Nephron (organoid): ENCODE data around the gene ARAP1.

ENCODE experiments used
- H3K27ac Mint-ChIP-seq, 3 experiments: 2 replicates each; pipeline ENCODE4 v1.8.0; 2020; ENCODE audit warnings: mixed read lengths in 3 of 3, mild to moderate bottlenecking in 2 of 3, moderate library complexity in 1 of 3
- H3K27me3 Mint-ChIP-seq: 2 replicates; pipeline ENCODE4 v1.8.0; 2021; ENCODE audit warnings: low read depth, mild to moderate bottlenecking, moderate library complexity, mixed read lengths
- H3K36me3 Mint-ChIP-seq: 2 replicates; pipeline ENCODE4 v1.8.0; 2020; ENCODE audit warnings: low read depth, mixed read lengths
- H3K4me1 Mint-ChIP-seq: 2 replicates; pipeline ENCODE4 v1.8.0; 2020; ENCODE audit warnings: mixed read lengths
- H3K4me3 Mint-ChIP-seq, 3 experiments: 2 replicates each; pipeline ENCODE4 v1.8.0; 2020; ENCODE audit warnings: mild to moderate bottlenecking in 3 of 3, mixed read lengths in 3 of 3, moderate library complexity in 2 of 3
- H3K9me3 Mint-ChIP-seq: 2 replicates; pipeline ENCODE4 v1.8.0; 2020; ENCODE audit warnings: mixed read lengths
- TF ChIP-seq, protein P1 (sequence below), 3 experiments: fragments of 200-600 bp; sonication (generic); IDR thresholded peaks; one replicate each; pipeline ENCODE4 v1.5.0; 2021; ENCODE audit warnings: antibody characterized with exemption in 3 of 3; ENCODE audit not compliant: unreplicated experiment in 3 of 3

Gene ARAP1

GRCh38 chr11:72637926-72638325 is 114.3 kb downstream of the ARAP1 start:
- peaks cover 23% of the 10 kb centered on the region for H3K27me3 Mint-ChIP-seq
- H3K4me1 Mint-ChIP-seq, result peaks cover 6% of the 10 kb centered on the region
- H3K27ac Mint-ChIP-seq, result no peak overlapping the region
- H3K36me3 Mint-ChIP-seq, result no peaks in the 10 kb centered on the region
- no peaks in the 10 kb centered on the region for H3K9me3 Mint-ChIP-seq
- TF ChIP-seq, protein P1, sequence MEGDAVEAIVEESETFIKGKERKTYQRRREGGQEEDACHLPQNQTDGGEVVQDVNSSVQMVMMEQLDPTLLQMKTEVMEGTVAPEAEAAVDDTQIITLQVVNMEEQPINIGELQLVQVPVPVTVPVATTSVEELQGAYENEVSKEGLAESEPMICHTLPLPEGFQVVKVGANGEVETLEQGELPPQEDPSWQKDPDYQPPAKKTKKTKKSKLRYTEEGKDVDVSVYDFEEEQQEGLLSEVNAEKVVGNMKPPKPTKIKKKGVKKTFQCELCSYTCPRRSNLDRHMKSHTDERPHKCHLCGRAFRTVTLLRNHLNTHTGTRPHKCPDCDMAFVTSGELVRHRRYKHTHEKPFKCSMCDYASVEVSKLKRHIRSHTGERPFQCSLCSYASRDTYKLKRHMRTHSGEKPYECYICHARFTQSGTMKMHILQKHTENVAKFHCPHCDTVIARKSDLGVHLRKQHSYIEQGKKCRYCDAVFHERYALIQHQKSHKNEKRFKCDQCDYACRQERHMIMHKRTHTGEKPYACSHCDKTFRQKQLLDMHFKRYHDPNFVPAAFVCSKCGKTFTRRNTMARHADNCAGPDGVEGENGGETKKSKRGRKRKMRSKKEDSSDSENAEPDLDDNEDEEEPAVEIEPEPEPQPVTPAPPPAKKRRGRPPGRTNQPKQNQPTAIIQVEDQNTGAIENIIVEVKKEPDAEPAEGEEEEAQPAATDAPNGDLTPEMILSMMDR (IDR thresholded peaks at IDR 0.05; ENCODE audit: unreplicated experiment in 3 of 3), result no peak
- H3K4me3 Mint-ChIP-seq, result no peak overlapping the region

- H3K27me3 Mint-ChIP-seq, result peaks cover 26% of the 10 kb centered on the region
- no peaks in the 10 kb centered on the region for H3K9me3 Mint-ChIP-seq
- TF ChIP-seq, protein P1 (IDR thresholded peaks at IDR 0.05; ENCODE audit: unreplicated experiment in 3 of 3), result no peak
- H3K4me1 Mint-ChIP-seq, result peaks cover 6% of the 10 kb centered on the region
- H3K4me3 Mint-ChIP-seq, result no peak overlapping the region
- no peaks in the 10 kb centered on the region for H3K36me3 Mint-ChIP-seq
- no peak overlapping the region for H3K27ac Mint-ChIP-seq
Measured at GRCh38 chr11:72637198-72637597, 115.0 kb downstream of the ARAP1 start.

GRCh38 chr11:72636376-72636775 is 115.8 kb downstream of the ARAP1 start:
- Mint-ChIP-seq H3K4me3 (no peak overlapping the region), H3K27ac (no peak overlapping the region)

GRCh38 chr11:72635933-72636332 is 116.3 kb downstream of the ARAP1 start:
- no peaks in the 10 kb centered on the region for H3K9me3 Mint-ChIP-seq
- no peak overlapping the region for H3K4me3 Mint-ChIP-seq
- H3K27me3 Mint-ChIP-seq, result peaks cover 26% of the 10 kb centered on the region
- H3K27ac Mint-ChIP-seq, result no peak overlapping the region
- H3K36me3 Mint-ChIP-seq, result no peaks in the 10 kb centered on the region
- TF ChIP-seq, protein P1 (IDR thresholded peaks at IDR 0.05; ENCODE audit: unreplicated experiment in 3 of 3), result no peak
- H3K4me1 Mint-ChIP-seq, result peaks cover 6% of the 10 kb centered on the region

More at GRCh38 chr11:72636376-72636775, 115.8 kb downstream of the ARAP1 start:
- peaks cover 6% of the 10 kb centered on the region for H3K4me1 Mint-ChIP-seq
- TF ChIP-seq, protein P1 (IDR thresholded peaks at IDR 0.05; ENCODE audit: unreplicated experiment in 3 of 3), result no peak
- H3K27me3 Mint-ChIP-seq, result peaks cover 26% of the 10 kb centered on the region
- no peaks in the 10 kb centered on the region for H3K36me3 Mint-ChIP-seq
- H3K9me3 Mint-ChIP-seq, result no peaks in the 10 kb centered on the region

- Mint-ChIP-seq H3K9me3 (no peaks in the 10 kb centered on the region), H3K36me3 (no peaks in the 10 kb centered on the region), H3K27ac (no peak overlapping the region), H3K4me1 (peaks cover 9% of the 10 kb centered on the region), H3K4me3 (no peak overlapping the region), H3K27me3 (peaks cover 29% of the 10 kb centered on the region)
- TF ChIP-seq, protein P1 (IDR thresholded peaks at IDR 0.05; ENCODE audit: unreplicated experiment in 3 of 3), result no peak
Measured at GRCh38 chr11:72635309-72635915, 116.8 kb downstream of the ARAP1 start.
